ENCODE measurements around the gene AUTS2.

Gene AUTS2

DNA sequence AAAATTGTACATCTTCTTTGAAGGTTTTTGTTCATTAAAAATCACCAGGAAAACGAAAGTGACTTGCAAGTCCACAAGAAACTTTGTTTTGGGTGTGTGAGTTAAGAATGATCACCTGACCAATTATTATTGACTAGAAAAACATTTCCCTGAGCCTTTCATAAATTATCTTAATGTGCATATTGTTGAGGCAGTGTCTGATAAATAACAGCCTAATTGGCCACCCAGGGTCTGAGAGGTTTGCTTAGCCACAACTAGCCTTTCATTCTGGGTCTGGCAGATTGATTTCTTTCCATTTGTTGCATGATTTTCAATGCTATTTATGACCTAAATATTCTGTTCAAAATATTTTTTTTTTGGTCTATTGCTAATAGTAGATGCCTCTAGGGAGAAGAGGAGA is 152.8 kb downstream of the AUTS2 start:
- Histone ChIP-seq H3K4me3 (replicated peaks; ENCODE audit: insufficient read depth, low read length) (no peak overlapping the region), H3K27me3 (ENCODE audit: insufficient read depth, poor library complexity, severe bottlenecking) (no peaks in the 10 kb centered on the region), H3K27ac (replicated peaks) (no peak overlapping the region)
- no peak for DNase-seq (ENCODE audit: low read depth in 1 of 2, low spot score in 1 of 2)
- TF ChIP-seq SPI1 (IDR thresholded peaks at IDR 0.05; ENCODE audit: borderline replicate concordance, low read depth) (no peak), POLR2AphosphoS5 (IDR thresholded peaks at IDR 0.05; ENCODE audit: low read depth) (no peak), CTCF (IDR thresholded peaks at IDR 0.05; ENCODE audit: insufficient read depth, low read length) (no peak), GABPA (IDR thresholded peaks at IDR 0.05; ENCODE audit: low read depth) (no peak)
- TF ChIP-seq, protein P1, sequence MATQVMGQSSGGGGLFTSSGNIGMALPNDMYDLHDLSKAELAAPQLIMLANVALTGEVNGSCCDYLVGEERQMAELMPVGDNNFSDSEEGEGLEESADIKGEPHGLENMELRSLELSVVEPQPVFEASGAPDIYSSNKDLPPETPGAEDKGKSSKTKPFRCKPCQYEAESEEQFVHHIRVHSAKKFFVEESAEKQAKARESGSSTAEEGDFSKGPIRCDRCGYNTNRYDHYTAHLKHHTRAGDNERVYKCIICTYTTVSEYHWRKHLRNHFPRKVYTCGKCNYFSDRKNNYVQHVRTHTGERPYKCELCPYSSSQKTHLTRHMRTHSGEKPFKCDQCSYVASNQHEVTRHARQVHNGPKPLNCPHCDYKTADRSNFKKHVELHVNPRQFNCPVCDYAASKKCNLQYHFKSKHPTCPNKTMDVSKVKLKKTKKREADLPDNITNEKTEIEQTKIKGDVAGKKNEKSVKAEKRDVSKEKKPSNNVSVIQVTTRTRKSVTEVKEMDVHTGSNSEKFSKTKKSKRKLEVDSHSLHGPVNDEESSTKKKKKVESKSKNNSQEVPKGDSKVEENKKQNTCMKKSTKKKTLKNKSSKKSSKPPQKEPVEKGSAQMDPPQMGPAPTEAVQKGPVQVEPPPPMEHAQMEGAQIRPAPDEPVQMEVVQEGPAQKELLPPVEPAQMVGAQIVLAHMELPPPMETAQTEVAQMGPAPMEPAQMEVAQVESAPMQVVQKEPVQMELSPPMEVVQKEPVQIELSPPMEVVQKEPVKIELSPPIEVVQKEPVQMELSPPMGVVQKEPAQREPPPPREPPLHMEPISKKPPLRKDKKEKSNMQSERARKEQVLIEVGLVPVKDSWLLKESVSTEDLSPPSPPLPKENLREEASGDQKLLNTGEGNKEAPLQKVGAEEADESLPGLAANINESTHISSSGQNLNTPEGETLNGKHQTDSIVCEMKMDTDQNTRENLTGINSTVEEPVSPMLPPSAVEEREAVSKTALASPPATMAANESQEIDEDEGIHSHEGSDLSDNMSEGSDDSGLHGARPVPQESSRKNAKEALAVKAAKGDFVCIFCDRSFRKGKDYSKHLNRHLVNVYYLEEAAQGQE (IDR thresholded peaks at IDR 0.05; ENCODE audit: insufficient replicate concordance, low read depth), result no peak

DNA sequence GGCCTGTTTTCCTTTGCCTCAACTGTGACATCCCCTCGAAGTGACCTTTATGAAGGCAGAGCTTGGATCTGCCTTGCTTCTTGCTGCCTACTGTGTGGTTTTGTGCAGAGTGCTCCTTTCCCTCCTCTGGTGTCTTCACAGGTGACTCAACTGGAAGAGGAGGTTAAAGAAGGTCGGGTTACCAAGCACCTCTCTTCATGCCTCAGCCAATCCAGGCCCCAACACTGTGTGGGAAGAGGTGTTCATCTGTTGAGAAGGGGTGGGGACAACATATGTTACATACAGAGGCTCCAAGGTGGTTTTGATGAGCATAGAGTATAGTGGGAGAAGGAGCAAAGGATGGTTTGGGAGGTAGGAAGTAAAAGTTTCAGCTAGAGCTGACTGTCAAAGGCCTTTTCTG is 155.7 kb downstream of the AUTS2 start:
- no peak for DNase-seq (ENCODE audit: low read depth in 1 of 2, low spot score in 1 of 2)
- Histone ChIP-seq H3K27ac (replicated peaks) (no peak overlapping the region), H3K4me3 (replicated peaks; ENCODE audit: insufficient read depth, low read length) (no peak overlapping the region), H3K27me3 (ENCODE audit: insufficient read depth, poor library complexity, severe bottlenecking) (no peaks in the 10 kb centered on the region)
- TF ChIP-seq SPI1 (IDR thresholded peaks at IDR 0.05; ENCODE audit: borderline replicate concordance, low read depth) (no peak), POLR2AphosphoS5 (IDR thresholded peaks at IDR 0.05; ENCODE audit: low read depth) (no peak), CTCF (IDR thresholded peaks at IDR 0.05; ENCODE audit: insufficient read depth, low read length) (no peak), GABPA (IDR thresholded peaks at IDR 0.05; ENCODE audit: low read depth) (no peak)
- TF ChIP-seq, protein P1 (IDR thresholded peaks at IDR 0.05; ENCODE audit: insufficient replicate concordance, low read depth), result no peak

GRCh38 chr7:69754476-69754875 is 156.2 kb downstream of the AUTS2 start:
- H3K4me3 ChIP-seq (replicated peaks; ENCODE audit: insufficient read depth, low read length), result no peak overlapping the region
- H3K27me3 ChIP-seq (ENCODE audit: insufficient read depth, poor library complexity, severe bottlenecking), result no peaks in the 10 kb centered on the region
- DNase-seq (ENCODE audit: low read depth in 1 of 2, low spot score in 1 of 2), result no peak
- TF ChIP-seq SPI1 (IDR thresholded peaks at IDR 0.05; ENCODE audit: borderline replicate concordance, low read depth) (peak; percentile 32; the same call in 1 of the 2 replicates), POLR2AphosphoS5 (IDR thresholded peaks at IDR 0.05; ENCODE audit: low read depth) (no peak), CTCF (IDR thresholded peaks at IDR 0.05; ENCODE audit: insufficient read depth, low read length) (no peak), GABPA (IDR thresholded peaks at IDR 0.05; ENCODE audit: low read depth) (no peak)
- TF ChIP-seq, protein P1 (IDR thresholded peaks at IDR 0.05; ENCODE audit: insufficient replicate concordance, low read depth), result no peak
- no peak overlapping the region for H3K27ac ChIP-seq (replicated peaks)

Data from HL-60 (cell line).